ENCODE results near the gene COL23A1.

COL23A1 gene

GRCh38 chr5:178538741-178539229 is 51.4 kb downstream of the COL23A1 start:
- Mint-ChIP-seq H3K4me3 (no peak overlapping the region), H3K27me3 (ENCODE audit: low read depth) (peaks cover 5% of the 10 kb centered on the region), H3K4me1 (peaks cover 43% of the 10 kb centered on the region), H3K36me3 (ENCODE audit: low read depth) (no peaks in the 10 kb centered on the region), H3K9me3 (no peaks in the 10 kb centered on the region), H3K27ac (peak overlapping the region; percentile 10 to 67 (median 49))
- TF ChIP-seq CTCF (IDR thresholded peaks at IDR 0.05; ENCODE audit: unreplicated experiment in 3 of 3) = no peak

- peak overlapping the region in 1 of 3 experiments; percentile 28 for H3K4me3 Mint-ChIP-seq
- peaks cover 46% of the 10 kb centered on the region for H3K4me1 Mint-ChIP-seq
- H3K27me3 Mint-ChIP-seq (ENCODE audit: low read depth) = peaks cover 5% of the 10 kb centered on the region
- no peaks in the 10 kb centered on the region for H3K9me3 Mint-ChIP-seq
- H3K27ac Mint-ChIP-seq = peak overlapping the region; percentile 59 to 70 (median 65)
- no peak for TF ChIP-seq CTCF (IDR thresholded peaks at IDR 0.05; ENCODE audit: unreplicated experiment in 3 of 3)
- no peaks in the 10 kb centered on the region for H3K36me3 Mint-ChIP-seq (ENCODE audit: low read depth)
These were observed 52.5 kb downstream of the COL23A1 start for GRCh38 chr5:178537467-178538371.

- peaks cover 5% of the 10 kb centered on the region for H3K27me3 Mint-ChIP-seq (ENCODE audit: low read depth)
- no peaks in the 10 kb centered on the region for H3K36me3 Mint-ChIP-seq (ENCODE audit: low read depth)
- no peak overlapping the region for H3K27ac Mint-ChIP-seq
- peaks cover 48% of the 10 kb centered on the region for H3K4me1 Mint-ChIP-seq
- no peak overlapping the region for H3K4me3 Mint-ChIP-seq
- H3K9me3 Mint-ChIP-seq = no peaks in the 10 kb centered on the region
- no peak for TF ChIP-seq CTCF (IDR thresholded peaks at IDR 0.05; ENCODE audit: unreplicated experiment in 3 of 3)
These were observed 53.4 kb downstream of the COL23A1 start for GRCh38 chr5:178536541-178537466.

GRCh38 chr5:178535299-178536175 is 54.7 kb downstream of the COL23A1 start:
- peaks cover 50% of the 10 kb centered on the region for H3K4me1 Mint-ChIP-seq
- peak overlapping the region; percentile 35 to 77 (median 53) for H3K27ac Mint-ChIP-seq
- H3K27me3 Mint-ChIP-seq (ENCODE audit: low read depth) = peaks cover 5% of the 10 kb centered on the region
- no peaks in the 10 kb centered on the region for H3K9me3 Mint-ChIP-seq
- no peaks in the 10 kb centered on the region for H3K36me3 Mint-ChIP-seq (ENCODE audit: low read depth)
- H3K4me3 Mint-ChIP-seq = no peak overlapping the region
- no peak for TF ChIP-seq CTCF (IDR thresholded peaks at IDR 0.05; ENCODE audit: unreplicated experiment in 3 of 3)

GRCh38 chr5:178533136-178533535 is 57.1 kb downstream of the COL23A1 start:
- TF ChIP-seq CTCF (IDR thresholded peaks at IDR 0.05; ENCODE audit: unreplicated experiment in 3 of 3) = no peak
- H3K36me3 Mint-ChIP-seq (ENCODE audit: low read depth) = no peaks in the 10 kb centered on the region
- peaks cover 5% of the 10 kb centered on the region for H3K27me3 Mint-ChIP-seq (ENCODE audit: low read depth)
- H3K9me3 Mint-ChIP-seq = no peaks in the 10 kb centered on the region
- H3K4me1 Mint-ChIP-seq = peaks cover 56% of the 10 kb centered on the region
- no peak overlapping the region for H3K4me3 Mint-ChIP-seq
- H3K27ac Mint-ChIP-seq = peak overlapping the region in 1 of 3 experiments; percentile 13

Data from nephron (organoid).